Fibroblast of mammary gland (primary cell): ENCODE measurements around the gene ZNF507.
"Not testable (repeated sequence)": the region's sequence is repeated elsewhere in the genome, so short reads cannot be mapped to it uniquely, and the experiment has no call there.

Source experiments
- DNase-seq: peaks from one replicate; pipeline ENCODE4 v3.0.0-alpha.2; 2010; ENCODE audit warnings: low read depth
- H3K4me3 ChIP-seq: 2 replicates; pipeline ENCODE4 v1.5.1; 2011; ENCODE audit warnings: low read depth, mild to moderate bottlenecking, low read length, moderate library complexity; ENCODE audit not compliant: control insufficient read depth
- CTCF ChIP-seq: conservative IDR thresholded peaks from 2 replicates; pipeline ENCODE4 v1.5.1; 2011; ENCODE audit warnings: low read depth, low read length, inconsistent platforms; ENCODE audit not compliant: control insufficient read depth, insufficient read depth

Gene ZNF507

DNA sequence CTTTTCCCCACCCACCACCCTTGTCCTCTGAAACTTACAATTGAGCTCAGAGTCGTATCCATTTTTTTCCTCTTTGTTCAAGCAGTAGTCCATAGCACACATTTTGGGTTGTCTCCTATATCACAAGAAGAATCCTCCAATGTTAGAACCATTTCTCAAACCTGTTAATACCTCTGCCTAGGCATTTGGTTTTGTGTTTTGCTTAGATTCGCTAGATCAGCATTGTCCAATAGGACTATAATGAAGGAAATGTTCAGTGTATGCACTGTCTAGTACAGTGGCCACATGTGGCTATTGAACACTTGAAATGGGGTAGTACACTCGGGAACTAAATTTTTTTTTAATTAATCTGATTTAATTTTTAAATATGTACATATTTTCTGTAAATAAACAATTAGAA lies 72.7 kb downstream of the ZNF507 start:
- H3K4me3 ChIP-seq: no peak overlapping the region
- no peak for TF ChIP-seq CTCF
- no peak for DNase-seq

GRCh38 chr19:32421589-32422361 lies 76.4 kb downstream of the ZNF507 start:
- H3K4me3 ChIP-seq: no peak overlapping the region
- TF ChIP-seq CTCF: no peak
- DNase-seq: no peak

- DNase-seq: no peak
- H3K4me3 ChIP-seq: no peak overlapping the region
- no peak for TF ChIP-seq CTCF
Observed at GRCh38 chr19:32422435-32422834, 77.0 kb downstream of the ZNF507 start.

DNA sequence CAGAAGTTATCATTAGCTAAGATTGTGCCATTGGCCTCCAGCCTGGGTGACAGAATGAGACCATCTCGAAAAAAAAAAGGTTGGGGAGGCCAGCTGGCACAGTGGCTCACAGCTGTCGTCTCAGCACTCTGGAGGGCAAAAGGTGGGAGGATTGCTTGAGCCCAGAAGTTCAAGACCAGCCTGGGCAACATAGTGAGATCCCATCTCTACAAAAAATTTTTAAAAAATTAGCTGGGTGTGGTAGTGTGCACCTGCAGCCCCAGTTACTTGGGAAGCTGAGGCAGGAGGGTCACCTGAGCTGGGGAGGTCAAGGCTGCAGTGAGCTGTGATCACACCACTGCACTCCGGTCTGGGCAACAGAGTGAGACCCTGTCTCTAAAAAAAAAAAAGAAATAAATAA lies 78.5 kb downstream of the ZNF507 start:
- H3K4me3 ChIP-seq, DNase-seq: not testable (repeated sequence)

- TF ChIP-seq CTCF: no peak
- H3K4me3 ChIP-seq: no peak overlapping the region
- DNase-seq: no peak
Observed at GRCh38 chr19:32427536-32427935, 82.1 kb downstream of the ZNF507 start.

DNA sequence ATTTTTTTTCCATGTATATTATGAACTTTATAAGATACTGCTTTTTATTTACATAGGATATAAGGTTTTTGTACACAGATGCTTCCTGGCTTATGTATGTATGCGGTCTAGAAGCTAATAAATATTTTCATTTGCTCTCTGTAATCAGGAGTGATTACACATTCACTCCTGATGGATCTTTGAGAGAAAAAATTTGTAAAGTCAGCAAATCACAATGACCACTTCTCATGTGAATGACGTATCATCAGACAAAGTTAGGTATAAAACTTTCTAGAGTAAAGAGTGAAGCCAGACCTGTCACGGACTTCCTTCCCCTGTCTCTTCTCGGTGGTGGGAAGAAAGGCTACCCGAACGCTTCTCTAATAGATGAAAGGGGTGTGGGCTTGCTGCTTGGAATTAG lies 91.3 kb downstream of the ZNF507 start:
- no peak for DNase-seq
- no peak for TF ChIP-seq CTCF
- no peak overlapping the region for H3K4me3 ChIP-seq

DNA sequence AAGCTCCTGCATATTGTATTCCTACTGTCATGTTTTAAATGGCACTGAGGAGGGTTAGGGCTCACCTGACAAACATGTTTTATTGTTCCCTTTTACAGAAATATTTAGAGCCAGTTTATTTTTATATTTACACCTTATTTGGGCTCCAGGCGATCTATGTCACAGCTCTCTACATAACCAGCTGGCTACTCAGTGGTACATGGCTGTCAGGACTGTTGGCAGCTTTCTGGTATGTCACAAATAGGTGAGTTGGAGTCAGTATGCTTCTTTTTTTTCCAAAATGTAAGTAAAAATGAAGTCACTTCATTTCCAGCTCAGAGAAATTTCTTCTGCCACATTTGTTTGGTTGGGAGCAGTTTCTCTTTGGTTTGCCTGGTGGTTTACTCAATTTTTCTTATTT lies 91.7 kb downstream of the ZNF507 start:
- DNase-seq: no peak
- no peak for TF ChIP-seq CTCF
- H3K4me3 ChIP-seq: no peak overlapping the region
